Stimulated activated effector memory CD8-positive, alpha-beta T cell treated with anti-CD3 and anti-CD28 coated beads, Interleukin-12 subunit alpha, Interleukin-12 subunit beta, amount 100 ng/mL, for 72 hours (primary cell): ENCODE data around the gene HDAC4.

ENCODE experiments used
- ATAC-seq: fragments of 150-1000 bp; cut with Tn5 transposase; 2 replicates; pipeline ENCODE4 v1.10.0; 2021
- DNase-seq, 2 donors: peaks; one replicate each; pipeline ENCODE4 v3.0.0; 2021 to 2022; ENCODE audit warnings: low spot score in 2 of 2
- H3K27ac Mint-ChIP-seq: one replicate; pipeline ENCODE4 v1.8.0; 2022; ENCODE audit warnings: mild to moderate bottlenecking, mixed read lengths
- H3K36me3 Mint-ChIP-seq: one replicate; pipeline ENCODE4 v1.8.0; 2022; ENCODE audit warnings: mild to moderate bottlenecking, mixed read lengths
- H3K4me1 Mint-ChIP-seq: one replicate; pipeline ENCODE4 v1.8.0; 2022; ENCODE audit warnings: mixed read lengths
- H3K4me3 Mint-ChIP-seq: one replicate; pipeline ENCODE4 v1.8.0; 2022; ENCODE audit warnings: mild to moderate bottlenecking, mixed read lengths
- H3K9me3 Mint-ChIP-seq: one replicate; pipeline ENCODE4 v1.8.0; 2022; ENCODE audit warnings: mixed read lengths

The HDAC4 gene

DNA sequence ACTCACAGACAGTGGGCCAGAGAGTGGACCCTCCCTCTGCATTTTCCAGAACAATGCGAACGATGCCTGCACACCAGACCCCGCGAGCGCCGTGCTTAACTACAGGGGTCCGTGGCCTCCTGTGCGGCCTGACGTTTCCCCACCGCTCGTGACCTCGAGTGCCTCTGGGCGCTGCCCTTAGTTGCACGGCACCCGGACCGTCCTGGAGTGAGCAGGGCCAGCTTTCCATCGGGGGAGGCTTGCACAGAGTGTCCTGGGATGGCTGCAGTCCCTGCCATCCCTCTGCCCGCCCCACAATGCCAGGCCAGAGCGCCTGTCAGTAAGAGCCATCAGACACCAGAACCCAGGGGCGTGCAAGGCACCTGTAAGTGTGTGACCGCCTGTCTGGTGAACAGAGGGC, 335.9 kb downstream of the HDAC4 start:
- H3K4me3 Mint-ChIP-seq: no peak overlapping the region
- peaks cover 16% of the 10 kb centered on the region for H3K36me3 Mint-ChIP-seq
- no peak overlapping the region for H3K27ac Mint-ChIP-seq
- ATAC-seq (no peak), DNase-seq (no peak)
- no peaks in the 10 kb centered on the region for H3K4me1 Mint-ChIP-seq
- no peaks in the 10 kb centered on the region for H3K9me3 Mint-ChIP-seq

DNA sequence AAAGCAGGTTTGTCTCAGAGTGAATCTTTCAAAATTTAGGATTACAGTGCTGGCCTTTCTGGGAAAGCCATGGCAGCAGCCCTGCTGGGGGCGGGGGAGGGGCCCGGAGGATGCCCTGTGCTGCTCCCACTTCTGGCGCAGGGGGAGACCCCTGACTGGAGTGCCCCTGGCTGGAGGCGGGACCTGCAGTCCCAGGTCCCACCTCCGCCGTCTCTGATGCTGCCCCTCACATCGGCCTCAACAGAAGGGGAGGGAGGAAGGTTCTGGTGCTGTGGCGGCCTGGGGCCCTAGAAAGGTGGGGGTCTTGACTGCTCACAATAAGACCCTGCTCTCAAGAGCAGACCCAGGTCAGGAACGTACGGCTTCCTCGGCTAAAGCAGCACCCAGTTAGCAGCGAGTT, 336.6 kb downstream of the HDAC4 start:
- Mint-ChIP-seq H3K9me3 (no peaks in the 10 kb centered on the region), H3K36me3 (peaks cover 16% of the 10 kb centered on the region), H3K27ac (no peak overlapping the region), H3K4me3 (no peak overlapping the region), H3K4me1 (no peaks in the 10 kb centered on the region)
- no peak for DNase-seq
- no peak for ATAC-seq

GRCh38 chr2:239062743-239063142, 338.1 kb downstream of the HDAC4 start:
- H3K27ac Mint-ChIP-seq: no peak overlapping the region
- no peak for DNase-seq
- no peaks in the 10 kb centered on the region for H3K9me3 Mint-ChIP-seq
- H3K4me1 Mint-ChIP-seq: no peaks in the 10 kb centered on the region
- peaks cover 16% of the 10 kb centered on the region for H3K36me3 Mint-ChIP-seq
- H3K4me3 Mint-ChIP-seq: no peak overlapping the region
- no peak for ATAC-seq

DNA sequence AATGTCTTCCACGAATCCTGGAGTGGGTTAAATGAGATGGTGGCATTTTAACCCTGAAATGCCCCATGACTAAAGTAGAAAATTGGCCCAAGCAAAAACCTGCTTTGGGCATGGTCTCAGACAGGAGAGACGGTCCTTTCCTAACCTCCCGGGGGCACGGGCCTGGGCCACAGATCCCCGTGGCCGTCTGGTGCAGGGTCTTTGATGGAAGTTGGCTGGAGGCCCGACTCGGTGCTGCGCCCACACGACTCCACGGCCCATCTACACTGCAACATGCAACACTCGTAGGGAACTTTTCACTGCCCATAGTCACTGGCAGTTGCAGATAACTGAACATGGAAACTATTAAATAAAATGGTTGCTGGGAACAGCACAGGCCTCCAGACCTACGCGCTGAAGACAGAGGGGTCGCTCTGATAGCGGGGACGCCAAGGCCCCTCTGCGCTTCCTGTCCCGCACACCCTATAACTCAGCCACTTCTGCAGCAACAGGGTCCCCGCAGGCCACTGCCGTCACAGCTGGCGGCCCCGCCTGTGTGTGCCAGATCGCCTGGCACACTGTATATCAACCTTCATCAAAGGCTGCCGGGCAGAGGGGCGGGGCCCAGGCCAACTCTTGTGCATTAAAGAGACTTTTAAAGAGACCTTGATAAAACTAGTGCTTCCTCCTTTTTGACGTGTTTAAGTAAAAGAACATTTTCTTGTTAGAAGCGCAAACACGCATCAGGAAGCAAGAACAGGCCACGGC, 338.8 kb downstream of the HDAC4 start:
- Mint-ChIP-seq H3K4me1 (no peaks in the 10 kb centered on the region), H3K9me3 (no peaks in the 10 kb centered on the region), H3K4me3 (no peak overlapping the region), H3K27ac (no peak overlapping the region), H3K36me3 (peaks cover 12% of the 10 kb centered on the region)
- no peak for ATAC-seq
- DNase-seq: no peak

- Mint-ChIP-seq H3K9me3 (no peaks in the 10 kb centered on the region), H3K4me1 (no peaks in the 10 kb centered on the region), H3K36me3 (peaks cover 4% of the 10 kb centered on the region), H3K27ac (no peak overlapping the region), H3K4me3 (no peak overlapping the region)
- no peak for ATAC-seq
- no peak for DNase-seq
Measured at GRCh38 chr2:239061121-239061666, 339.6 kb downstream of the HDAC4 start.

DNA sequence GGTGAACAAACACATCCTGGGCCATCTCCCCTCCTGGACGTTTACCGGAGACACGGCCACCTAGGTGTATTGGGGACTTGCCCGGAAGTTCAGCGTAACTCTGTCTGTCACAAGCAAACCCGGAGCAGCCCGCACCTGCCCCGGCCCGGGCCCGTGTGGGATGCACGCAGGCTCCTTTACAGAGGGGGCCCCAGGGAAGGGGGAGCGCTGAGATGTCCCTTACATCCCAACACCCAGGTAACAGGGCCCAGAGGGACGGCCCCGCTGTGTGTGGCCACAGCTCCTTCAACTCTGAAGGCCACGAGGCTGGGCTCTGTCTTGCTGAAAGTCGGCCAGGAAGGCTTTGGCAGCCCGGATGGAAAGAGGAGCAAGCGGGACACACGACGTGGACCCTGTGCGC, 340.1 kb downstream of the HDAC4 start:
- Mint-ChIP-seq H3K27ac (no peak overlapping the region), H3K9me3 (no peaks in the 10 kb centered on the region), H3K36me3 (no peaks in the 10 kb centered on the region), H3K4me3 (no peak overlapping the region), H3K4me1 (peaks cover 5% of the 10 kb centered on the region)
- DNase-seq: no peak
- ATAC-seq: no peak

GRCh38 chr2:239059854-239060253, 341.0 kb downstream of the HDAC4 start:
- Mint-ChIP-seq H3K4me3 (no peak overlapping the region), H3K36me3 (peaks cover 6% of the 10 kb centered on the region)

GRCh38 chr2:239058766-239059165, 342.1 kb downstream of the HDAC4 start:
- no peaks in the 10 kb centered on the region for H3K9me3 Mint-ChIP-seq
- ATAC-seq (no peak), DNase-seq (no peak)
- no peak overlapping the region for H3K27ac Mint-ChIP-seq
- no peak overlapping the region for H3K4me3 Mint-ChIP-seq
- peaks cover 6% of the 10 kb centered on the region for H3K4me1 Mint-ChIP-seq
- peaks cover 17% of the 10 kb centered on the region for H3K36me3 Mint-ChIP-seq

More at GRCh38 chr2:239059854-239060253, 341.0 kb downstream of the HDAC4 start:
- peak overlapping the region; percentile 12 for H3K27ac Mint-ChIP-seq
- DNase-seq (no peak), ATAC-seq (no peak)
- H3K9me3 Mint-ChIP-seq: no peaks in the 10 kb centered on the region
- H3K4me1 Mint-ChIP-seq: peaks cover 6% of the 10 kb centered on the region

DNA sequence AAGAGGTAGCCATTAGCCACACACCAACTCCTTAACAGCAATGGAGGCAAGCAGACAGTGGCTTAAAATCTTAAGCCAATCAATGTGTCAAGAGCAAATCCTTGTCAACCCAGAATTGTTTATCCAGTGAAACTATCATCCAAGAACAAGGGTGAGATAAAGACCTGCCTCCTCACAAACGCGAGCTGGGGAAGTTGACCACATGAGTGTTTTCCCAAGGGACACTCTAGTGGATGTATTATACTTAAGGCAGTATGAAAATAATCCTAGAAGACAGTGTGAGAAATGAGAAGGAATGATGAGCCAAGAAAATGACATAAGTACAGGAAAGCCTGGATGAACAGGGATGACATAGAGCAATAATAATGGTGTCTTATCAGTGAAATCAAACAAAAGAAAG, 343.3 kb downstream of the HDAC4 start:
- H3K9me3 Mint-ChIP-seq: no peaks in the 10 kb centered on the region
- H3K36me3 Mint-ChIP-seq: peaks cover 29% of the 10 kb centered on the region
- peaks cover 6% of the 10 kb centered on the region for H3K4me1 Mint-ChIP-seq
- ATAC-seq (no peak), DNase-seq (no peak)
- no peak overlapping the region for H3K4me3 Mint-ChIP-seq
- no peak overlapping the region for H3K27ac Mint-ChIP-seq

GRCh38 chr2:239056611-239057010, 344.2 kb downstream of the HDAC4 start:
- H3K27ac Mint-ChIP-seq: no peak overlapping the region
- no peak overlapping the region for H3K4me3 Mint-ChIP-seq
- H3K9me3 Mint-ChIP-seq: no peaks in the 10 kb centered on the region
- peaks cover 36% of the 10 kb centered on the region for H3K36me3 Mint-ChIP-seq
- peaks cover 6% of the 10 kb centered on the region for H3K4me1 Mint-ChIP-seq
- ATAC-seq (no peak), DNase-seq (no peak)

DNA sequence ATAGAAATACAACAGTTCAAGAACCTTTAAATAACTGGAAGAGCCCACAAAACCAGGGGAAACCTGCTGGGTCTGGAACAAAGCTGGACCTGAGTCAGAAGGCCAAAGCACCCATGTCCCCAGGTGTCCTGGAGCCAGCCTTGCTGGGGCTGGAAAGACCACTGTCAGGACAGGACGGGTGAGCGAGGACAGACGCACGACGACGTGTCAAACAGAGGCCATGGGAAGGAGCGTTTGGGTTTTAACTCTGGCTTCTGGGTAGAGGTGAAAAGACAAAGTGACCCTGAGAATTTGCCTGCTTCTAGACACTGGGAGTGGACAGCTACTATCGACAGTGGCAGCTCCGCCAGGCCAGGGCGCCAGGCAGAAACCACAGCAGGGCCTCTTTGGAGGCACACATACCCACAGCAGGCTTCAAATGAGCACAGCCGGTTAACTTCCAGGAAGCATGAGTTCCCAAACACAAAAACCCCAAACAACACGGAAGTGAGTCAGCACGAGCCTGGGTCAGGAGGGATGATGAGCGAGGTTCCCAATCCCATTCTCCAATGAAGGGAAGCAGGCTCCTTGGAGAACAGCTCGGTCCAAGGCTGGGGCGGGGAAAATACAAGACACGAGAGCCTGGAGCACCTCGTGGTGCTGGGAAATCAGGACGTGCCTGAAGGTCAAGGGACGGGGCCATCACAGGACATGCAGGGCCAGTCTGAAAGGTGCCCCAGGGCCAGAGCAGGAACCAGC, 344.9 kb downstream of the HDAC4 start:
- peaks cover 6% of the 10 kb centered on the region for H3K4me1 Mint-ChIP-seq
- no peak for DNase-seq

DNA sequence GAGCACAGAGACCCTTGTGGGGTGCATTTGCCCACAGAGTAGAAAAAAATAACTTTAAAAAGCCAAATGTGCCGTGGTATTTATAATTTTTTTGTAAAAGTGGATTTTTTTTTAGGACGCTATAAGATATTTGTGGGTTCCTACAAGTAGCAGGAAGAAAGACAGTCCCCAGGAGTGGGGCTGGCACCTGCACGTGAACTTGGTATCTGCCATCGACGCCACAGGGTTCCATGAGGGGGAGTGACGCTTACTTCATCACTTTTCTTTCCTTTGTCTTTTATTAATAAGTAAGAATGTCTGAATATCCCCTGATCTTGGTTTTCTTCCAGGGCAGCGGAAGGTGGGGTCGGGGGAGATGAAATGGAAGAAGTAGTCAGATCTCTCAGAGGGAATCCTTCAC, 345.9 kb downstream of the HDAC4 start:
- no peak for ATAC-seq
- no peaks in the 10 kb centered on the region for H3K9me3 Mint-ChIP-seq
- H3K27ac Mint-ChIP-seq: no peak overlapping the region
- no peak for DNase-seq
- H3K4me3 Mint-ChIP-seq: no peak overlapping the region
- peaks cover 6% of the 10 kb centered on the region for H3K4me1 Mint-ChIP-seq
- H3K36me3 Mint-ChIP-seq: peaks cover 36% of the 10 kb centered on the region

More for the DNA sequence above, 344.9 kb downstream of the HDAC4 start:
- Mint-ChIP-seq H3K9me3 (no peaks in the 10 kb centered on the region), H3K27ac (no peak overlapping the region), H3K36me3 (peaks cover 36% of the 10 kb centered on the region), H3K4me3 (no peak overlapping the region)
- ATAC-seq: no peak

DNA sequence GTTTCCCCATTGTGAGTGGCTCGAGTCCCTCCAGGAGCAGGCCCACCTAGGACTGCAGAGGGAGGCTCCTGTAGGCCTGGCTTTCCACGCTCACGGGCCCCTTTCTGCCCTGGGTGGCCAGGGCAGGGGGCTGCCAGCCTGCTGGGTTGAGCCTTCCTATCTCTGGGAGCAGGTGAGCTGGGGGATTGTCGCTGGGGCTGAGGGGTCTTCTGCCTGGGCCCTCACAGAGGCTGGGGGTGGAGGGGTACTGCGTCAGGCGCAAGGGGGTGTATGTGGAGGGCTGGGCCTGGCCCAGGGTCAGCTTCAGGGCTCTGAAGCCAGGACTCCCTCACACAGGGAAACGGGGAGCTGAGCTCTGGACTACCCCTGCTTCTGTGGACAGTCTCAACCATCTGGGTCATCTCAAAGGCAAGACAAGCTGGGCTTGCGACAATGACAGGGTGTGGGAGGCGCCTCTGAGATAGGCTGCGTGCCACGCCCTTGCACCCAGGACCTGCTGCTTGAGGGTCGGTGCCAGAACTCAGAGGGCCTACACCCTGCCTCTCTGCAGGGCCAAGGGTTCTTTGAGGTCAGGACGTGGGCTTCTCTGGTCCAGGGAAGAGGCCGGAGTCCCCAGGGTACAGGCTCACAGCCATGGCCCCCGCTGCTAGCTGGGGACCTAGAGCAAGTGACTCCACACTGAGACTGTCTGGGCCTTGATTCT, 346.9 kb downstream of the HDAC4 start:
- ATAC-seq: no peak
- Mint-ChIP-seq H3K4me3 (no peak overlapping the region), H3K27ac (no peak overlapping the region), H3K9me3 (no peaks in the 10 kb centered on the region), H3K36me3 (peaks cover 36% of the 10 kb centered on the region), H3K4me1 (peaks cover 6% of the 10 kb centered on the region)
- no peak for DNase-seq

- H3K4me1 Mint-ChIP-seq: peaks cover 6% of the 10 kb centered on the region
- DNase-seq (no peak), ATAC-seq (no peak)
- peak overlapping the region; percentile 54 for H3K27ac Mint-ChIP-seq
- no peaks in the 10 kb centered on the region for H3K9me3 Mint-ChIP-seq
- H3K36me3 Mint-ChIP-seq: peaks cover 36% of the 10 kb centered on the region
- no peak overlapping the region for H3K4me3 Mint-ChIP-seq
Measured at GRCh38 chr2:239052798-239053665, 347.8 kb downstream of the HDAC4 start.
